Sigmoid colon (tissue), 7 donors: Measurements from ENCODE around the gene CCDC24. TPM values are rescaled to one million over a fixed set of nuclear protein-coding genes. Genes with fewer than 3 reads are reported as not detected.

Source experiments
- DNase-seq: peaks from one replicate; pipeline ENCODE4 v3.0.0-alpha.2; 2019
- H3K27ac ChIP-seq, 4 donors: fragments of 200-600 bp; sonication (generic); one replicate each; pipeline ENCODE4 v1.5.1; 2016 to 2019; ENCODE audit warnings: mild to moderate bottlenecking in 1 of 4
- H3K27me3 ChIP-seq, 3 donors: fragments of 200-600 bp; sonication (generic); one replicate each; pipeline ENCODE4 v1.5.1; 2019; ENCODE audit warnings: mild to moderate bottlenecking in 1 of 3
- H3K36me3 ChIP-seq, 4 donors: fragments of 200-600 bp; sonication (generic); one replicate each; pipeline ENCODE4 v1.5.1; 2016 to 2019
- H3K4me1 ChIP-seq, 4 donors: fragments of 200-600 bp; sonication (generic); one replicate each; pipeline ENCODE4 v1.5.1; 2017 to 2019
- H3K4me3 ChIP-seq, 4 donors: fragments of 200-600 bp; sonication (generic); one replicate each; pipeline ENCODE4 v1.5.1; 2017 to 2019; ENCODE audit warnings: mild to moderate bottlenecking in 2 of 4, moderate library complexity in 1 of 4
- H3K9me3 ChIP-seq, 4 donors: fragments of 200-600 bp in 3 of 4; sonication (generic) in 3 of 4; one replicate each; pipeline versions ENCODE4 v1.5.1 to v1.6.1; 2013 to 2019
- CTCF ChIP-seq, 4 experiments: fragments of 450-650 bp in 3 of 4; fragments of 200-600 bp in 1 of 4; IDR thresholded peaks; one replicate each; pipeline ENCODE4 v1.5.1; 2016 to 2019; ENCODE audit warnings: antibody characterized with exemption in 4 of 4, mild to moderate bottlenecking in 3 of 4, moderate library complexity in 2 of 4
- EP300 ChIP-seq, 4 donors: sonication (generic); formaldehyde crosslinking; IDR thresholded peaks; one replicate each; pipeline ENCODE4 v1.6.1; 2017; ENCODE audit warnings: antibody characterized with exemption in 4 of 4
- POLR2A ChIP-seq, 2 donors: fragments of 450-650 bp; IDR thresholded peaks; one replicate each; pipeline ENCODE4 v1.6.1; 2016; ENCODE audit warnings: antibody characterized with exemption in 2 of 2, mild to moderate bottlenecking in 2 of 2, moderate library complexity in 2 of 2
- POLR2AphosphoS5 ChIP-seq, 4 donors: sonication (generic); formaldehyde crosslinking; IDR thresholded peaks; one replicate each; pipeline ENCODE4 v1.6.1; 2017; ENCODE audit warnings: antibody characterized with exemption in 4 of 4
- WGBS, 2 donors: extraction: QIAGEN DNeasy Blood & Tissue Kit; methylation state at CpG; one replicate each; pipeline ENCODE4 v1.1.7; 2013; 5-methylcytosine and 5-hydroxymethylcytosine counted together
- intact Hi-C: fragments of 100-400 bp; cut with DNase I; formaldehyde crosslinking; loops from one replicate; pipeline ENCODE4 v1.15.1; 2023
- polyA plus RNA-seq, 3 donors: library from polyadenylated mRNA; stranded (reverse); fragments of 200-250 nt; gene quantifications; one replicate each; pipeline ENCODE4 v1.2.3, GENCODE V29; 2013
- total RNA-seq, 4 donors: library from RNA; depleted of rRNA; stranded (reverse); fragments of >200 nt; gene quantifications; one replicate each; pipeline ENCODE4 v1.1.0, GENCODE V29; 2016
- donor health status: healthy with polysubstance abuse.
- donor health status: Bipolar disorder and iron deficiency.
- donor health status: healthy.

CCDC24 gene
- total and polyA plus RNA-seq, 7 donors: 2.7 to 19.2 (median 6.6) TPM

- Histone ChIP-seq H3K4me1 (peaks cover 0 to 18% (median 14%) of the 10 kb centered on the region in 4 donors), H3K27ac (no peak overlapping the region), H3K36me3 (peaks cover 0 to 7% (median 0%) of the 10 kb centered on the region in 4 donors), H3K9me3 (no peaks in the 10 kb centered on the region), H3K27me3 (no peaks in the 10 kb centered on the region), H3K4me3 (no peak overlapping the region)
- no peak for DNase-seq
- WGBS, 2 donors: 74 to 81% methylated on average over 7 of the region's 7 CpGs
- no peak for TF ChIP-seq CTCF (IDR thresholded peaks at IDR 0.05)
- no peak for TF ChIP-seq POLR2AphosphoS5 (IDR thresholded peaks at IDR 0.05)
- TF ChIP-seq EP300 (IDR thresholded peaks at IDR 0.05): no peak
- no peak for TF ChIP-seq POLR2A (IDR thresholded peaks at IDR 0.05)
- intact Hi-C loops: loop anchor here (5.0 to 10.0 kb wide), 2 partner anchors 47 to 221 kb away; partner anchors contain the start of genes DMAP1 and IPO13
Observed at GRCh38 chr1:43994071-43994470, 2.7 kb downstream of the CCDC24 start.

- H3K4me1 ChIP-seq: peaks cover 0 to 18% (median 14%) of the 10 kb centered on the region in 4 donors
- no peak for DNase-seq
- H3K27ac ChIP-seq: no peak overlapping the region
- peaks cover 0 to 12% (median under 1%) of the 10 kb centered on the region in 4 donors for H3K36me3 ChIP-seq
- no peaks in the 10 kb centered on the region for H3K9me3 ChIP-seq
- 79 to 80% methylated on average over 15 of the region's 15 CpGs for WGBS, 2 donors
- no peaks in the 10 kb centered on the region for H3K27me3 ChIP-seq
- no peak overlapping the region for H3K4me3 ChIP-seq
- intact Hi-C loops: loop anchor here (5.0 to 10.0 kb wide), 2 partner anchors 48 to 220 kb away; partner anchors contain the start of genes DMAP1 and IPO13
- no peak for TF ChIP-seq CTCF (IDR thresholded peaks at IDR 0.05)
- no peak for TF ChIP-seq EP300 (IDR thresholded peaks at IDR 0.05)
- no peak for TF ChIP-seq POLR2AphosphoS5 (IDR thresholded peaks at IDR 0.05)
- TF ChIP-seq POLR2A (IDR thresholded peaks at IDR 0.05): no peak
Observed at GRCh38 chr1:43994794-43995790, 3.7 kb downstream of the CCDC24 start.

- intact Hi-C loops: loop anchor here (10.0 kb wide), 1 partner anchor 219 kb away; the partner anchor contains the start of gene DMAP1
- Histone ChIP-seq H3K4me1 (peaks cover 0 to 10% (median 6%) of the 10 kb centered on the region in 4 donors), H3K4me3 (no peak overlapping the region), H3K27me3 (no peaks in the 10 kb centered on the region), H3K9me3 (no peaks in the 10 kb centered on the region), H3K36me3 (peaks cover 4 to 23% (median 8%) of the 10 kb centered on the region in 4 donors), H3K27ac (no peak overlapping the region)
- TF ChIP-seq POLR2A (IDR thresholded peaks at IDR 0.05): no peak
- TF ChIP-seq EP300 (IDR thresholded peaks at IDR 0.05): no peak
- no peak for TF ChIP-seq CTCF (IDR thresholded peaks at IDR 0.05)
- no peak for TF ChIP-seq POLR2AphosphoS5 (IDR thresholded peaks at IDR 0.05)
- DNase-seq: no peak
- WGBS, 2 donors: 88% methylated on average over 21 of the region's 21 CpGs
Observed at GRCh38 chr1:43995984-43996732, 4.8 kb downstream of the CCDC24 start.

- Histone ChIP-seq H3K4me3 (no peak overlapping the region), H3K9me3 (no peaks in the 10 kb centered on the region), H3K4me1 (peaks cover 0 to 7% (median 6%) of the 10 kb centered on the region in 4 donors), H3K27me3 (no peaks in the 10 kb centered on the region), H3K36me3 (peaks cover 8 to 29% (median 9%) of the 10 kb centered on the region in 4 donors), H3K27ac (no peak overlapping the region)
- DNase-seq: no peak
- TF ChIP-seq CTCF (IDR thresholded peaks at IDR 0.05): no peak
- TF ChIP-seq POLR2A (IDR thresholded peaks at IDR 0.05): no peak
- 71 to 79% methylated on average over 6 of the region's 6 CpGs for whole genome bisulfite sequencing, 2 donors
- intact Hi-C loops: loop anchor here (10.0 kb wide), 1 partner anchor 218 kb away; the partner anchor contains the start of gene DMAP1
Observed at GRCh38 chr1:43996733-43997115, 5.3 kb downstream of the CCDC24 start.
